NAMALWA (cell line): Measurements from ENCODE around the gene CSF1.
A peak's percentile ranks its signal among the peaks of the same experiment; 100 is the strongest.

ENCODE experiments used
- DNase-seq: peaks from one replicate; pipeline ENCODE4 v3.0.0-alpha.2; 2015; ENCODE audit warnings: low spot score

The CSF1 gene

DNA sequence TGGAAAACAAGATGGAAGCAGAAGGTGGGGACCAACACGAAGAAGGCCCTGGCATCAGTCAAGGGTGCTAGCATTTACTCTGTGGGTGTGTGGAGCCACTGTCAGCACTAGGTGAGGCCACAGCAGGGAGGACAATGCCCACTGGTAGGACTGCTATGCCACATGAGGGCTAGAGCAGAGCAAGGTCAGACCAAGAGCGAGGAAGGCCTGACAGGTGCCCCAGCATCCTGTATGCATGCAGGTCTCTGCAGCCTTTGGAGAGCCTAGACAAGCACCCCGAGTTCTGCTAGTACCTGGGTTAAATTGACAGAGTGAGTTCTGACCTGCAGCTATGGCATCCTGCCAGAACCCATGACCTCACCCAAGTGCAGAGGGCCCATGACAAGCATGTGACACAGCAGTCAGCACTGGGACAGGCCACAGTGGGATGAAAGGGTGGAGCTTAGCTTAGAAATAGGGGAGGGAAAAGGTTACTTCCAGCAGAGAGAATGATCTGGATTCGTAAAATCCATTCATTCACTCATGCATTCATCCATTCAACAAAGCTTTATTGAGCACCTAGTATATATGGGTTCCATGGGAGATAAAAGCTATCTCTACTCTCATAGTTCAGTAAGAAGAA lies 9.0 kb upstream of the CSF1 start:
- peak; percentile 20 for DNase-seq

DNA sequence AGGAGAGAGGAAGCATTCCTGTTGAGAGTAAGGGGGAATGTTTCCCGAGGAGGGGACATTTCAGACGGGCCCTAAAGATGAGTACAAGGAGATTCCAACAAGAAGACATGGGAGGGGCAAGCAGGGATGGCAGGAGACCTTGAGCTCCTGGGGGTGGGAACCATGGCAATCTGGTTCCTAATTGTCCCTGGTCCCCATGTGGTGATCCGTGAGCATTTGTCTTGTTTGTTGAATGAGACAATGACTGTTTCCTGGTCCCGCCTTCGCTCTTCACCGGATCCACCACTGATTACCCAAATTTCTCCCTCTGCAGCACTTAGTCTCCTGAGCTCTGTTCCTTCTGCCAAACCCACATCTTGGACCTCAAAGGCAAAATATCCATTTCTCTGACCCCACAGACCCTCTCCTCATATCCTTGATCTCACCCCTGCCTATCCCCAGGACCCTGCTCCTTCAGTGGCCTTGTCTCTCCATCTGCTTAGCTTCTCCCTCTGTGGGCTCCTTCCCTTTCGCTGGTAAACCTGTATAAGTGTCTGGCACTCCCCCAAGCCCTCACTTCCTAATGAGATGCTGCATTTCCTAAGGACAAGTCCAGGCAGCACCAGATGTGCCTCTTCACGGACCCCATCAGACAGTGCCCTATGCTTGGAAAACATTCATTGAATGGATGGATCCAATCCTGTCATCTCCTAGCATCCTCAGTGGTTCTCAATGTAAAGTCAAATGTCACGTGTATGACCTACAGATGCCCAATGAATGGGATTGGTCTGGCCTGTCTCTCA lies 8.3 kb upstream of the CSF1 start:
- DNase-seq: no peak

DNA sequence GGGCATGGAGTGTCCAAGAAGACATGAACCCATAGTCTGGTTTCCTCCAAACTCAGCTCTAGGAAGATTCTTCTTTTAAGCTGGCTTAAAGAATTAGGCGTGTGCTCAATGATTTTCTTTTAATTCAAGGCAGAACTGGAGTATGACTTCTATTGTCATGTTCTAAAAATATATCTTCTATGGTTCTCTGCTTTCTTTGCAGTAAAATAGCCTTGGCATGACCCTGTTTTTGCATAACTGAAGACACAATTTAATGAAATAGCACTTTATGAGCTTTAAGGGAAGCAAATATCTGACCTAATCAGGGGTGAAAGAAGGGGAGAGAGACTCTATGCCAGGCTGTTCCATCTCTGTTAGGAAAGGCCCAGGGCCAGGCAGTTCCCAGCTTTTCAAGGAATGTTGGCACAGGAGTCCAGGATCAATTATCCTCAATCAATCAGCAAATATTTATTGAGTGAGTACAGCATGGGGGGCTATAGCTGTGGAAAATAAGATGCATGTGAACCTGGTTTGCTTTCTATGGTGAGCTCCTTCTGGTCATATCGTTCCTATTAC lies 7.2 kb upstream of the CSF1 start:
- no peak for DNase-seq

DNA sequence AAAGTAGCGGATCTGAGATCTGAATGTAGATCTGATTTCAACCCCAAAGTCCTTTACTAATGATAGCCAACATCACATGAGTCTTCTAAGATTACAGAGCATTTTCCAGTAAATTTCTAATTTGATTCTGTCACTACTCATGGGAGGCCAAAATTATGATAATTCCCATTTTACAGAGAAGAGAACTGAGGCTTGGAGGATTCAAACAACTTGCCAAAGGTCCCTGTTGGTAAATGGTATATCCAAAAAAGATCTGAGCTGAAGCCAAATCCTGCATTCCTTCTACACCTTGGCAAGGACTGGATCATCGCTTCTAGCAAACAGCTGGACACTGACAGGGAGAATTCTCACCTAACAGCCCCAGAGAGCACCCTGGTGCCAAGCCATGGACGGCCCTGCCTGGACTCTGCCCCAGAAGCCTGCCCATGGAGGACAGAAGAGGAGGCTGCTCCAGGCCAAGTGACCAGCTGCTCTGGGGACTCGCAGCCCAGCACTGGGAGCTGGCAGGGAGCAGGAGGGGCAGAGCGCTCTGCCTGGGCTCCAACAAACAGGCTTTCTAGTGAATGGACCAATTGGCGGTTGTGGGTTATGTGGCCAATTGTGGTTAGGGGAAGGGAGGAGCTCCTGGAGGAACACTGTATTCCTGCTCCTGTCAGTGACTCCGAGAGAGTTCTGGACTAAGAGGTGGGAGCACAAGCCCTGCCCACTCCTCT lies 6.4 kb upstream of the CSF1 start:
- no peak for DNase-seq

DNA sequence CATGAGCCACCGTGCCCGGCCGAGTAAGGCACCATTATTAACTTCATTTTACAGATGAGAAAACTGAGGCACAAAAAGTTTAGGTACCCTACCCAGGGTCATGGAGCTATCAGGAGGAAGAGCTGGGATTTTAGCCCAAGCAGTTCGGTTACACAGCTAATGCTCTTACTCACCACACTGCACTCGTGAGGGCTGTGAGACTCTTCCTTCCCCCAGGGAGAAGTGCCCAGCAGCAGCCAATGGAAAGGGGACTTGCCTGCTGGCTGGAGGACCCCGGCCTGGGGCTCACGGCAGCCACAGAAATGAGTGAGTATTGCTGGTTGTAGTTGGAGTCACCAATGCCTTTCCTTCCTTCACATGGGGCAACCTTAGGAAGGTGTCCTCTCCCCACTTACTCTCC lies 5.2 kb upstream of the CSF1 start:
- no peak for DNase-seq

DNA sequence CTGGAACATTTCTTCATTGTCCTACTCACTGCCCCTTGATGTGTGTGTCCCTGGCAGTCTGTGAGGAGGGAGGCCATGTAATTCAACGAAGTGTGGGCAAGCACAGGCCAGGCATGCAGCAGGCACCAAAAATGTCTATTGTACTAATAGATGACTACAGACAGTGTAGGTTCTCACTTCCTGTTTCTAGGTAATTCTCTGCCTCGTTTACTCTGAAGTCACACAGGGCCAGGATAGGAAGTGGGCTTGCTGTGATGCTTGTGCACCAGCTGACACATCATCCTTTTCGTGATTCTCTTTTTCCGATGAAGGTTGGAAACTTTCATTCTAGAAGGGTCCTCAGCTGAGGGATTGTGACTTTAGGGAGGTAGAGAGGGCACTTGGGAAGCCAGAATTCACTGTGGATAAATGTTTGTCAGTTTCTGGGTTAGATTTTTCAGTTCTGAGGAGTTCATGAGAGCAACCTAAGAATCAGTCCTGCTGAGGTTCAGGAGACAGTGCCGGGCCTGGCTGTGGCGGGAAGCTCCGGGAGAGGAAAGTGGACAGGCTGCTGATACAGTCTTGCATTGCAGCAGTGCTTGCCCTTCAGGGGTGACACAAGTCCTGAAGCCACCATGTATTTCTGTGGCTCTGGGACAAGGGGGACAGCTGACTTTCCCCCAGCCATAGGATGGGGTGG lies 4.3 kb upstream of the CSF1 start:
- DNase-seq: peak; percentile 61

DNA sequence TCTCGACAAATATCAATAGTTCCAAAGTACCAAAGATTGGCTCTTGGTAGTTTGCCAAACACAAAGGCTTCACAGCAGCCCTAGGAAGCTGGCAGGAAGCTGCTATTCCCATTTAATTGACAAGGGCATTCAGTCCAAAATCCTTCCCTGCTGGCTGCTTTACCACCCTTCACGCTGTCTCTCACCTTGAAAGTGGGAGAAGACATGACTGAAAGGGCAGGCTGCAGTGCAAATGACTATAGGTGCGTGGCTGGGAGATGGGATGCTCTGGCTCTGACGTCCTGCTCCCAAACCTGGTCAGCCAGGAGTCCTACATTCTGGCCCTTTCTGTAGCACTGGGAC lies 3.8 kb upstream of the CSF1 start:
- DNase-seq: no peak

DNA sequence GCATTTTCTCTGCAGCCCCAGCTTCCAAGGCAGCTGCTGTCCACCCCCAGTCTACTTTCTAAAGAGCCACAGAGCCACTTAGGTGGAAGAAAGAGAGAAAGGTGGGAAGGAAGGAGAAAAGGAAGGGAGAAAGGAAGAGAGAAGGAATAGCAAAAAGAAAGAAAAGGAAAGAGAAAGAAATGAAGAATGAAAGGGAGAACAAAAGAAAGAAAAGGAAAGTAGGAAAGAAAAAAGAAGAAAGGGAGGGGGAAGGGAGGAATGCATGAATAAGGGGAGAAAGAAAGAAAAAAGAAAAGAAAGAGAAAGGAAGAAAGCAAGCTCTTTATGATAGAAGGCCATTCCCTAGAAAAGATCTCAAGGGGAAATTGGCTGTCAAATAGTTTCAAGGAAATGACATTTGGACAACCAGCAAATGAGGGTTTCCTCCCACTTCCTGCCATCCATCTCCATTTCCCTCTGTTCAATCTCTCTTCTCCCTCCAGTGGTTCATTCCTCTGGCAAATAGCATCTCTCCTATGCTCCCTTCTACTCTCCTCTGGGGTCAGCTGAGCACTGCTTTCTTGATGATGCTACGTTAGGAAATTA lies 3.4 kb upstream of the CSF1 start:
- DNase-seq: no peak

DNA sequence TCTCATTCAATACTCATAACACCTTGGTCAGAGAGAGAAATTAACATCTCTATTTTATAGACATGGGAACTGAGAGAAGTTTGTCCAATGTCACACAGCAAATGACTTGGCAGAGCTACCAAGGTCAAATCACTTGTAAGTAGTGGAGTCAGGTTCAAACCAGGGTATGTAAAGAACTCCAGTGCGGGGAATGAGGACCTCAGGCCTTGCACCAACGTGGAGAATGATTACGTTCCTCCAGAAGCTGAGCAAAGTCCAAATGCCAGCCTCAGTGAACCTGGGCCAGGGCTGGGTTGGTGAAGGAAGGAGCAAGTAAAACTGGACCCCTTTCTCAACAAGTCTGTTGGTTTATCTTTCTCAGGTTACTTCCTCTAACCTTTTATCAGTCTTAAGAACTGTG lies 1.8 kb upstream of the CSF1 start:
- DNase-seq: no peak

DNA sequence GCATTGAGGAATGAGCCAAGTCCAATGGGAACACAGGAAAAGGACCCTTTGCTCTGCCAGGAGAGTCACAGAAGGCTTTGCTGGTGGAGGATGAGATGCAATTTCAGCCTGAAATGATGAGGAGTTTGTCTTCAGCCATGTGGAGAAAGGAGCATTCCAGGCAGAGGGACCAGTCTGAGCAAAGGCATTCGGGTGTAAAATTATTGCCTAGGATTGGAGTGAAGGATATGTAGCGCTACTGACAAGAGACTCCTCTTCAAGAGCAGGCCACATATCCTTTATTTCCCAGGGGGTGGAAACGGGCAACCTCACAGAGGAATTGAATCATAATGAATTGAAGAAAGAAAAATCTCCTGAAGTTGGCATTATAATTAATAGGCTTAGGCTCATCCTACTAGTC lies 1.1 kb upstream of the CSF1 start:
- no peak for DNase-seq

DNA sequence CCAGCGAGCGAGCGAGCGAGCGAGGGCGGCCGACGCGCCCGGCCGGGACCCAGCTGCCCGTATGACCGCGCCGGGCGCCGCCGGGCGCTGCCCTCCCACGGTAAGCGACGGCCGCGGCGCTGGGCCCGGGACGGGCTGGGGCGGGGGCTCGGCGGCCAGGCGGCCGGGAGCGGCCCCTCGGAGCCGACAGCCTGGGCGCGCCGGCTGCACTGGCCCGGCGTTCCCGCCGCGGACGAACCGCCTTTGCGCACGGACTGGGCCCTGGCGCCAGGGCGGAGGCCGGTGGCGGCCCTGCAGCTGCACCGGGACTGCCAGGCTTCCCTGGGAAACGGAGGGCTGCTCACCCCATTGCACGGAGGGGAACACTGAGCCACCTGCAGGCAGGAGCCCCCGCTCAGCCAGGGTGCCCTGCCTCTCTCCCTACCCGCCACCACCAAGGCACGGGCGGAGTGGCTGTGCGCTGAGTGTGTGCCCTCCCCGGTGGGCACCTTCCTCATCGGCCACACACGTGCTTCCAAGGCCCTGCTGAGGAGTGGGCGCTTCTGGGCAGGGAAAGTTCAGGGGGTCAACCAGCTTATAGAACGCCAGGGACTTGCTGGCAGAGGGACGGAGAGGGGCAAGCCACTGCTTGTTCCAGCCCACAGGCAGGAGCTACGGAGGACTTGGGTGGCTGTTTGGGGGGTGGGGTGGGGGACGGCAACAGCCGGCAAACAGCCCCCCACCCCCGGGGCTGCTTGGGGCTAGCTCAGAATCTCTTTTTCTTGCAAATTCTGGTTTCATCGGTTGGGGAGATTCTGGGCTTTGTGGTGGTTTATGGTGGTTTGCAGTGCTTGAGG lies 532 bp downstream of the CSF1 start:
- DNase-seq: no peak

DNA sequence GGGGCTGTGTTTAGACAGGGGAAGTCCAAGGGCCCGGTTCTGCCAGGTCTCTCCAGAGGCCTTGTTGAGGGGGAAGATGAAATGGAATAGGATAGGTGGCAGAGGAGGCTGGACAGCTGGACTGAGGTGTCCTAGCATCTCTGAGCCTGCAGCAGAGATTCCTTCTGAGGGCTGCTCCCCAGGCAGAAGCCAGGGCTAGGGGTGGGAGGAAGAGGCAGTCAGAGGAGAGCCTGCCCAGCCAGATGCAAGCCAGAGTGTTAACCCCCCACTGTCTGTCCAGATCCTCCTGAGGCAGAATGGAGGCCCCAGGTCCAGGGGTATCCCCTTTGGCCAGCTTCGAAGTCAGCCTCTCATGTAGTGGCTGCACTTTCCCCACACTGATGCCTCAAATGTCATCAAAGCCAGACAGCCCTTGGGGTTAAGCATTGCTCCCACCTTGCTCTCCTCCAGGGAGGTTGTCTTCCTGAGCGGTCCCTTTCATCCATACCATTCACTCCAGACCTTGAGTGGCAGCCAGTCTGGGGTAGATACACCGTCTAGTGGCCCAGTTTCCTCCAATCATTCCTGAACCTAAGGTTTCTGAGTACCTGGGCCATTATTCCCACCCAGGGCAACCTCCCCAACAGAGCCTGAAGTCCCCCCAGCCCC lies 1.7 kb downstream of the CSF1 start:
- DNase-seq: no peak

DNA sequence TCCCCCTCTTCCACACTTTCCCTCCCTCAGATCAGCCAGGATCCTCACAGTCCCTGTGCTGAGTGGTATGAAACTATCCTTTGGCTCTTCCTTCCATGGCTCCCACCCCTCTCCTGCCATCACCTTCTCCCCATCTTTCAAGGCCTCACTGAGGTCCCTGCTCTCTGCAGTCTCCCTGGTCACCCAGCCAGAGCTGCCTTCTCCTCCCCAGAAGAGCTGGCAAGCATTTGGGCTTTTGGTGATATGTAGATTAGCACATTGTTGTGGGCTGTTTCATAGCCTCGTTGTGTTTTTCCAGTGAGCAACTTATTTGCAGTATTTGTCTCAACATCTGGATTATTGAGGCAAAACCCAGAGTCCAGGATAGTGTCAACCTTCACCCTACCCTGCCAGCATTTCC lies 2.2 kb downstream of the CSF1 start:
- DNase-seq: no peak

DNA sequence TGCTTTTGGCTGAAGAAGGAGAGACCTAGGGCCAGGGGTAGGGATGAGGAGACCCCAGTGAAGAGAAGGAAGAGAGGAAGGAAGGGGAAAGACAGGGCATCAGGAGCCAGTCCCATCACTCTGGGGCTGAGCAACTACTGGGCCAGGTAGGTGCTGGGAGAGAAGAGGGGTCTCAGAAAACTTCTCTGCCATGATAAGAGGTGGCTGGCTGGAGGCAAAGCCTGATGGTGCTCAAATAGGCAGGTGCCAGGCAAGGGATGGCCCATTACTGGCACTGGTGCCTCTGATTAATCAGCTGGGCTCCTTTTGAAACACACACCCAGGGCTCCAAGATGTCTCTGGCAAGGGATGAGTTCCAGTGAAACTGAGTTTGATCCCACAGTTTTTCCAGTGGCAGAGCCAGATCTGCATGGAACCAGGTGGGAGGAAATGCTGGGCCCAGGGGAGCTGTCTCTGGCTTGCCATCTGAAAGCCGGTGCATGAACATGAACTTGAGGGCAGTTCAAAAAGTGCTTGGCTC lies 2.8 kb downstream of the CSF1 start:
- no peak for DNase-seq

DNA sequence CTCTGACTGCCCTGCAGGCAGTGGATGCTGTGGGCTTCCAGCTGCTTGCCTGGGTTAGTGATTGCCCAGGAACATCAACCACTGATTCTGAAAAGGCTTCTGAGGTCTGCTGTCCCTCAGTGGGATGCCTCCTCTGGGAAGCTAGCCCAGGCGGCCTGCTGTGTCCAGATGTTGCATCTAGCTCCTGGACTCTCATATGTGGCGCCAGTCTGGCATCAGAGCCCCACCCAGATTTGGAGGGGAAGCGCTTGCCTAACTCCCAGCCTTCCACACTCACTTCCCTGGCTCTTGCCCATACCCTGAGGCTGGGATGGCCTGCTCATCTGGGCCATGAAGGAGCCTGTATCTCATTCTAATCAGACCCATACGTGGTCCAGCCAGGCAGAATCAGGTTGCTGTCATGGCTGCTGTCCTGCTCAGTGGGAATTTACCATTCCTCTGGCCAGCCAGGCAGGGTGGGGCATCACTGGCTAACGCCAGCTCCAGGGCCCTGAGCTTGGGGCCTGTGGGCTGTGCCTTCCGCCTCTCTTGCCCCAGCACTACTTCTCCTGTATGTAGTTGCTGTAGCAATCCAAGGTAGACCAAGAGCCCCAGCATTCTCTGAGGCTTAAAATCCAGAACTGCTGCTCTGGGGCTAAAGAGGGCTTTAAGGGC lies 4.1 kb downstream of the CSF1 start:
- DNase-seq: no peak

DNA sequence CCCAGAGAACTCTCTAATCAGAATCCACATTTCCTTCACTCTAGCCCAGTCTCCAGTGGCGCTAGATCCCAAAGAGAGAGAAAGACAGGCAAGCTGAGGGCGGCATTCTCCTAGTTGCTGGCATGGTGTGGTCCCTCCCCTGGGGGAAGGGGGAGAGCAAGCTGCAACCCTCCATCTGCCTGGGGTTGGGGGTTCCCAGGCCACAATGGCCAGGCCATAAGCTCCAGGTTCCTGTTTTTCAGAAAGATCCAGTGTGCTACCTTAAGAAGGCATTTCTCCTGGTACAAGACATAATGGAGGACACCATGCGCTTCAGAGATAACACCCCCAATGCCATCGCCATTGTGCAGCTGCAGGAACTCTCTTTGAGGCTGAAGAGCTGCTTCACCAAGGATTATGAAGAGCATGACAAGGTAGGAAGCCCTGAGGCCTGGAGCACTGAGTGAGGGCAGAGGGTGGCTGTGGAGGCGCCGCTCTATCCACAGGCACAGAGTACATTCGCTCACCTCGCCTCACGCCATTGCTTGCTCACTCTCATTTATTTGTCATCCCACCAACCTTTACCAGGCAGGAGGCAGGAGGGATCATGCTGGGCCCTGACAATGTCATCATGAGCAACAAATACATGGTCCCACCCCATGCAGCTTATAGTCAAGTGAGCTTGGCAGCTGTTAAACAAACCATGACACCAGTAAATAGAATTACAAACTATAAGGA lies 6.6 kb downstream of the CSF1 start:
- no peak for DNase-seq

DNA sequence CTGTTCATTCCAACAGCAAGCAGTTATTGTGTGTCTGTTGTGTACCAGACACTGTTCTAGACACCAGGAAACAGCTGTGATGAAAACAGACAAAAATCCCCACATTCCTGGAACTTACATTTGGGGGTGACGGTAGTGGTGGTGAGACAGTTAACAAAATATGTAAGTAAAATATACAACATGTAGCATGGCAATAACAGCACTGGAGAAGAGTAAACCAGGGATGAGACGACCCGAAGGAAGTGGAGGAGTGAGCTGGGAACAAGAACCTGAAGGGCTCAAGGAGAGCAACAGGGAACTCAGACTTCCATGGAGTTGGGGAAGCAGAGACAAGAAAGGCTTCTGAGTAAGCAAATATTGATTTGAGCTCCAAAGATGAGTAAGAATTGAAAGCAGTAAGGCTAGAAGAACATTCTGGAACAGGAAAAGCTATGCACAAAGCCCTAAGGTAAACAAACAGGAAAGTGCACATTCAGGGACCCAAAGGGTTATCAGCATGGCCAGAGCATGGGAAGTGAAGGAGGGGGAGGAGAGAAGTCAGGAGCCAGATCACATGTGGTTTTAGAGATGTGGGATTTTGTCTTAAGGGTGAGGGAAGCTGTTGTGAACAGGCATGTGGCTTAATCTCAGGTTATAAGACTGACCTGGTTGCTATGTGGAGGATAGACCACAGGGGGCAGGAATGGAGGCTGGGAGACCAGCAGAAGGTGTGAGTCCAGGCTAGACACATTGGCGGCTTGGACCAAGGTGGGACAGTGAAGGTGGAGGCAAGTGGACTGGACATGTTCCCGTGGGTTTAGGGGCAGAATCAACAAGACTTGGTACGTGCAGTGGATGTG lies 7.3 kb downstream of the CSF1 start:
- peak; percentile 36 for DNase-seq

DNA sequence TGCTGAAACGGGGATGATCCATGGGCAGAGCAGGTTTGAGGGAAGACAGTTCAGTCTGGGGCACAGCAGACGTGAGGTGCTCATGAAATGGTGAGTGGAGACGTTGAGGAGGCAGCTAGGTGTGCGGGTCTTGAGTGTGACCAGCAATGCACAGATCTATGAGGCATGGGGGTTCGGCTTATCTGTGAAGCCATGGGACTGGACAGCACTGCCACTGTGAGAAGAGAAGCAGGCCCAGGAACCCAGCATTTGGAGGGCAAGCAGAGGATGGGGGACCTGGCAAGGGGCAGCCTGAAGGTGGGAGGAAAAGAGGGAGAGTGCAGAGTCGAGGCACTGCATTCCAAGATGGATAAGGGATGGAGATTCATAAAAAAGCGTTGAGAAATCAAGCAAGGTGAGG lies 8.0 kb downstream of the CSF1 start:
- no peak for DNase-seq
